ENCODE results near the gene MICAL3.

Gene MICAL3

GRCh38 chr22:17841836-17842235, 182.5 kb downstream of the MICAL3 start:
- Histone ChIP-seq H3K9ac (ENCODE audit: insufficient read length) (no peak overlapping the region), H3K36me3 (ENCODE audit: insufficient read depth, low read length) (peaks cover 10% of the 10 kb centered on the region; the same call in 1 of the 2 replicates), H3K27ac (no peak overlapping the region), H3K4me3 (no peak overlapping the region), H3K9me3 (ENCODE audit: low read depth, low read length) (no peaks in the 10 kb centered on the region)
- DNase-seq (ENCODE audit: low read depth, low spot score), result no peak
- TF ChIP-seq POLR2AphosphoS5 (IDR thresholded peaks at IDR 0.05; ENCODE audit: borderline replicate concordance, low read depth, low read length), result no peak
- no peak for TF ChIP-seq EZH2 (IDR thresholded peaks at IDR 0.05)
- TF ChIP-seq FOXP2 (optimal IDR thresholded peaks at IDR 0.05; ENCODE audit: control extremely low read depth, extremely low read length, insufficient read depth), result no peak

DNA sequence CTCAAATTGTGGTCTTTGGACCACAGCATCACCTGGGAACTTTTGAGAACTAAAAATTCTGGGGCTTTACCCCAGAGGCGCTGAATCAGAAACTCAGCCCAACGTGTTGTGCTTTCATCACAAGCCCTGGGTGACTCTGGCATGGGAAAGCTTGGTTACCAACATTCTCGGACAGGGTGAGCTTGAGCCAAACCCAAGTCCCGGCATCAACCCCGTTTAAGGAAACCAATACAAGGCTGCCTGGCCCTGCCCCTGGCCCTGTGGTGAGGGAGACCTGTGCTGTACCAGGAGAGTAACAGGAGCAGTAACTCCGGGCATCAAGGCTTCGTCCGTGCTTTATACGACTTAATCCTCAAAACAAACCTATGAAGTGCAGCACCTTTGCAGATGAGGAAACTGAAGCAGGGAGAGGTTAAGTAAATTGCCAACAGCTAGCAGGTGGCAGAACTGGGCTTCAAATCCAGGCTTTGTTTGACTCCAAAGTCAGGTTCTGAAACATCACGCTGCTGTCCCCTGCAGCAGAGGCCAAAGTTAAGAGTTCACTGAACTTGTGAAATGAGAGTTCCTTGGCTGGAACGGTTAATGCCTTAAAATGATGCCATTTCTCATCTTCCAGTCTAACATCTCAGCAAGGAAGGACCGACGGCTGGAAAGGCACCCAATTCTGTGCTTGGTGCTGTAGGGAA, 186.0 kb downstream of the MICAL3 start:
- Histone ChIP-seq H3K9me3 (ENCODE audit: low read depth, low read length) (no peaks in the 10 kb centered on the region), H3K9ac (ENCODE audit: insufficient read length) (no peak overlapping the region), H3K4me3 (no peak overlapping the region), H3K27ac (no peak overlapping the region), H3K36me3 (ENCODE audit: insufficient read depth, low read length) (peaks cover 10% of the 10 kb centered on the region; the same call in 1 of the 2 replicates)
- no peak for DNase-seq (ENCODE audit: low read depth, low spot score)
- TF ChIP-seq POLR2AphosphoS5 (IDR thresholded peaks at IDR 0.05; ENCODE audit: borderline replicate concordance, low read depth, low read length), result no peak
- TF ChIP-seq EZH2 (IDR thresholded peaks at IDR 0.05), result no peak
- TF ChIP-seq FOXP2 (optimal IDR thresholded peaks at IDR 0.05; ENCODE audit: control extremely low read depth, extremely low read length, insufficient read depth), result no peak

DNA sequence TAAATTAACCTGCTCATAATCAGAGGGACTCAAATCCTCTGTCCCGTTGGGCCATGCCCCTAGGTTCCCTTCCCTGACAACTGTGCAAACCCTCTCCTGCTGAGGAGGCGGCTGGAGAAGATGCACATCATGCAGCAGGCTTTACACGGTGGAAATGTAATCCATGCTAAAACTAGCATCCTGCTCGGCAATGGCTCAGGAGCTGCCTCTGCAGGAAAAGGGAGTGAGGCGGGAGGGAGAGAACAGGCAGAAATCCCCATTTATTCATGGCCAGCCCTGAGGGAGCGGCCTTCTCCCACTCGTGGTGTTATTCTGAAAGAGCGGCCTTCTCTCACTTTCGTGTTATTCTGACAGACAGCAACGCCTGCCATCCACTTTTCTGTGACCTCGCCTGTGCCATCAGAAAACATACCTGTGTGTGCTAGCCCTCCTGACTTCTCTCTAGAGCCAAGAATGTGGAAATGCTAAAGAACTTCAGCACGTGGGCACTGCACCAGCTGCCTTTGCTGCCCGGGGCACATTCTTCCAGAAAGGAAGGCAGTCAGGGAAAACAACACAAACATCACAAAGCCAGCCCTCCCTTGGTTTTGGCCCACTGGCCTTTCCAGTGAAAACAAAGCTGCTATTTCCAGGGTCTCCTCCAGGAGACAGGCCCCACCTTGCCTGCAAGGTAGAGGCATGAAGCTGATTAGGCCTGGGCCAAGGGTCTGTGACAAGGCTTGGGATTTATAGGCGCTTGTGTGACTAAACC, 187.2 kb downstream of the MICAL3 start:
- DNase-seq (ENCODE audit: low read depth, low spot score), result no peak
- no peak overlapping the region for H3K9ac ChIP-seq (ENCODE audit: insufficient read length)
- no peak overlapping the region for H3K27ac ChIP-seq
- no peak for TF ChIP-seq EZH2 (IDR thresholded peaks at IDR 0.05)
- no peak for TF ChIP-seq POLR2AphosphoS5 (IDR thresholded peaks at IDR 0.05; ENCODE audit: borderline replicate concordance, low read depth, low read length)
- no peak for TF ChIP-seq FOXP2 (optimal IDR thresholded peaks at IDR 0.05; ENCODE audit: control extremely low read depth, extremely low read length, insufficient read depth)
- peaks cover 10% of the 10 kb centered on the region; the same call in 1 of the 2 replicates for H3K36me3 ChIP-seq (ENCODE audit: insufficient read depth, low read length)
- H3K9me3 ChIP-seq (ENCODE audit: low read depth, low read length), result no peaks in the 10 kb centered on the region
- no peak overlapping the region for H3K4me3 ChIP-seq

DNA sequence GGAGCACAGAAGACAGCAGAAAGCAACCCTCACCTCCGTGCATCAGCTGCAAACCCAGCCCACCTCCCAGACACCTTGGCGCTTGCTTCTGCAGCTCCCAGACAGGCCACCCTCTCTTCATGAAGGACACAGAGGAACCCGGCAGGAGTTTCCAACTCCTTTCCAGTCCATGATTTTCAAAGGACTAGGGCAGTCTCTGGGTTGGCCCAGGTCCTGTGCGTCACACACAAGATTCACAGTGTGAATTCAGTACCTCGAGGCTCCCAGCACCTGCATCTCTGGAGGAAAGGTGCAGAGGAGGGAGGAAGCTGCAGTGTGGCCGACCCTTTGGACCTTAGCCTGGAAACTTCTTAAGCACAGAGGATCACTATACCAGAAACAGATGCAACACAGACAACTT, 189.1 kb downstream of the MICAL3 start:
- Histone ChIP-seq H3K36me3 (ENCODE audit: insufficient read depth, low read length) (peaks cover 6% of the 10 kb centered on the region; the same call in 1 of the 2 replicates), H3K9me3 (ENCODE audit: low read depth, low read length) (no peaks in the 10 kb centered on the region), H3K4me3 (no peak overlapping the region), H3K9ac (ENCODE audit: insufficient read length) (no peak overlapping the region), H3K27ac (no peak overlapping the region)
- TF ChIP-seq POLR2AphosphoS5 (IDR thresholded peaks at IDR 0.05; ENCODE audit: borderline replicate concordance, low read depth, low read length) (no peak), EZH2 (IDR thresholded peaks at IDR 0.05) (no peak), FOXP2 (optimal IDR thresholded peaks at IDR 0.05; ENCODE audit: control extremely low read depth, extremely low read length, insufficient read depth) (no peak)
- DNase-seq (ENCODE audit: low read depth, low spot score), result no peak

- Histone ChIP-seq H3K27ac (no peak overlapping the region), H3K9ac (ENCODE audit: insufficient read length) (no peak overlapping the region), H3K36me3 (ENCODE audit: insufficient read depth, low read length) (peaks cover 10% of the 10 kb centered on the region), H3K4me3 (no peak overlapping the region), H3K9me3 (ENCODE audit: low read depth, low read length) (no peaks in the 10 kb centered on the region)
- TF ChIP-seq FOXP2 (optimal IDR thresholded peaks at IDR 0.05; ENCODE audit: control extremely low read depth, extremely low read length, insufficient read depth) (no peak), POLR2AphosphoS5 (IDR thresholded peaks at IDR 0.05; ENCODE audit: borderline replicate concordance, low read depth, low read length) (no peak), EZH2 (IDR thresholded peaks at IDR 0.05) (no peak)
- no peak for DNase-seq (ENCODE audit: low read depth, low spot score)
Measured at GRCh38 chr22:17833489-17833888, 190.9 kb downstream of the MICAL3 start.

DNA sequence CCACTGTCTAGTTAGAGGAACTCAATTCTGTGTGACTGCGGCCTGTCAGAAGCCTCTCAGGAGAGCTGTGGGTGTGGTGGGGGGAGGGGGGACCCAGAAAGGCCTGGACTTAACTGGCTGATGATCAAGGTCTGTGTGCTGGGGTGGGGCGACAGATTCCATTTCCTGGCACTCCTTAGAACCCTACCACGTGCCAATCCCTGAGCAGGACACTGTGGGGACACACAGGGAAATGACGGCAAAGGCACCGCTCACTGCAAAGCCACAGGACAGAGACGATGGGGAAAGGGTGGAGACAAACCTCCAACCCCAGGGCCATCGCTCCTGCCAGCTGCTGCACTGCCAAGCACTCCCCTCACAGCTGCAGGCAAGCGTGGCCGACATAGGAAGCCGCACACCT, 191.7 kb downstream of the MICAL3 start:
- H3K4me3 ChIP-seq, result no peak overlapping the region
- no peak for TF ChIP-seq FOXP2 (optimal IDR thresholded peaks at IDR 0.05; ENCODE audit: control extremely low read depth, extremely low read length, insufficient read depth)
- TF ChIP-seq POLR2AphosphoS5 (IDR thresholded peaks at IDR 0.05; ENCODE audit: borderline replicate concordance, low read depth, low read length), result no peak
- TF ChIP-seq EZH2 (IDR thresholded peaks at IDR 0.05), result no peak
- H3K9me3 ChIP-seq (ENCODE audit: low read depth, low read length), result no peaks in the 10 kb centered on the region
- no peak overlapping the region for H3K27ac ChIP-seq
- peaks cover 6% of the 10 kb centered on the region for H3K36me3 ChIP-seq (ENCODE audit: insufficient read depth, low read length)
- DNase-seq (ENCODE audit: low read depth, low spot score), result no peak
- H3K9ac ChIP-seq (ENCODE audit: insufficient read length), result no peak overlapping the region

DNA sequence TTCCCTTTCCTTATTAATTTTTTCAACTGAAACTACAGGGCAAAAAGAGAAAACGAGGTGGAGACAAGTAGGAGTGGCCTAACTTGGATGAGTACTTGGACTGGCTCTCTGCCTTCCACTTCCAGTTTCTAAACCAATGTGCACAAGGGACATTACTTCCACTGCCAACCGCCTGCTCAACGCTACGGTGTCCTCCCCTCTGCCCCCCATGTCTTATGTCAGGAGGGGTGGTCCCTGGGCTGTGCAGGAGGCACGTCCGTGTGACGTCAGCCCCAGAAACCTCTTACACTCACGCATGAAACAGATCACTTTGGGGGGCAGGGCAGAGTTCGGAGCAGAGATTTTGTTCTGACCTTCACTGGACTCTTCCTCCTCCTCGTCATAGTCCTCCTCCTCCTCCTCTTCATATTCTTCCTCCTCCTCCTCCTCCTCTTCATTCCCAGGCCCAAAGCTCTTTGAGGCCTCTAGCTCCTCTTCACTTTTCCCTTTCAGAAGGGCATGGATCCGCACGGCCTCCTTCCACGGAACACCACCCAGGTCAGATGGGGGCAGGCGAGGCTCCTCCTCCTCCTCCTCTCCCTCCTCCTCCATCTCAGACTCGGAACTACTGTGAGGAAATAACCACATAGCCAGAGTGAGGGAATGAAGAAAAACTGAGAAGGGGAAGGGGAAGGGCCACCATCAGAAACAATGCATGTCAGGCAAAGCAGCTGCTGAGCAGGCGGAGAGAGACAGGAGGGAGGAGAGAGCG, 192.7 kb downstream of the MICAL3 start:
- Histone ChIP-seq H3K9ac (ENCODE audit: insufficient read length) (no peak overlapping the region), H3K4me3 (no peak overlapping the region), H3K9me3 (ENCODE audit: low read depth, low read length) (no peaks in the 10 kb centered on the region), H3K27ac (no peak overlapping the region), H3K36me3 (ENCODE audit: insufficient read depth, low read length) (peaks cover 7% of the 10 kb centered on the region)
- TF ChIP-seq FOXP2 (optimal IDR thresholded peaks at IDR 0.05; ENCODE audit: control extremely low read depth, extremely low read length, insufficient read depth) (no peak), EZH2 (IDR thresholded peaks at IDR 0.05) (no peak), POLR2AphosphoS5 (IDR thresholded peaks at IDR 0.05; ENCODE audit: borderline replicate concordance, low read depth, low read length) (no peak)
- DNase-seq (ENCODE audit: low read depth, low spot score), result no peak
